Breast epithelium (tissue), 4 donors: ENCODE results near the gene JPH2. TPM values are rescaled to one million over a fixed set of nuclear protein-coding genes. Genes with fewer than 3 reads are reported as not detected.

Experiments
- DNase-seq, 2 donors: peaks; one replicate each; pipeline ENCODE4 v3.0.0-alpha.2; 2019; ENCODE audit warnings: low spot score in 2 of 2
- H3K27ac ChIP-seq, 2 donors: fragments of 200-600 bp; sonication (generic) in 1 of 2; one replicate each; pipeline ENCODE4 v1.5.1; 2016 to 2019; ENCODE audit warnings: mild to moderate bottlenecking in 1 of 2
- H3K27me3 ChIP-seq, 2 donors: fragments of 200-600 bp; sonication (generic) in 1 of 2; one replicate each; pipeline versions ENCODE4 v1.5.1 to v1.6.0; 2017 to 2019; ENCODE audit warnings: control low read depth in 1 of 2, mild to moderate bottlenecking in 1 of 2
- H3K36me3 ChIP-seq: fragments of 200-600 bp; one replicate; pipeline ENCODE4 v1.5.1; 2019
- H3K4me1 ChIP-seq, 2 donors: fragments of 200-600 bp; sonication (generic); one replicate each; pipeline ENCODE4 v1.5.1; 2016 to 2019; ENCODE audit warnings: control low read depth in 1 of 2
- H3K4me3 ChIP-seq, 3 donors: fragments of 200-600 bp; sonication (generic); 1 replicate in 2 of 3; 2 replicates in 1 of 3; pipeline ENCODE4 v1.5.1; 2016 to 2019; ENCODE audit warnings: mild to moderate bottlenecking in 3 of 3, moderate library complexity in 2 of 3
- H3K9me3 ChIP-seq, 2 donors: fragments of 200-600 bp; sonication (generic) in 1 of 2; one replicate each; pipeline ENCODE4 v1.5.1; 2016 to 2019; ENCODE audit warnings: control low read depth in 1 of 2
- POLR2A ChIP-seq: fragments of 450-650 bp; IDR thresholded peaks from one replicate; pipeline ENCODE4 v1.6.1; 2016; ENCODE audit warnings: antibody characterized with exemption, mild to moderate bottlenecking, moderate library complexity
- POLR2AphosphoS5 ChIP-seq, 3 donors: sonication (generic); formaldehyde crosslinking; IDR thresholded peaks; one replicate each; pipeline ENCODE4 v1.6.1; 2017; ENCODE audit warnings: antibody characterized with exemption in 3 of 3
- intact Hi-C: fragments of 100-400 bp; cut with DNase I; formaldehyde crosslinking; loops from one replicate; pipeline ENCODE4 v1.15.1; 2023; ENCODE audit warnings: low total_unique reads
- total RNA-seq, 3 donors: library from RNA; depleted of rRNA; stranded (reverse); fragments of >200 nt; gene quantifications; one replicate each; pipeline ENCODE4 v1.1.0, GENCODE V29; 2016
- TF ChIP-seq, protein P1 (sequence below), 3 donors: fragments of 450-650 bp; IDR thresholded peaks; one replicate each; pipeline ENCODE4 v1.5.1; 2016 to 2017; ENCODE audit warnings: antibody characterized with exemption in 3 of 3, mild to moderate bottlenecking in 3 of 3, moderate library complexity in 3 of 3

JPH2 gene
- total RNA-seq, 3 donors from 2014 or later = 9.3 to 16.4 (median 16.2) TPM

DNA sequence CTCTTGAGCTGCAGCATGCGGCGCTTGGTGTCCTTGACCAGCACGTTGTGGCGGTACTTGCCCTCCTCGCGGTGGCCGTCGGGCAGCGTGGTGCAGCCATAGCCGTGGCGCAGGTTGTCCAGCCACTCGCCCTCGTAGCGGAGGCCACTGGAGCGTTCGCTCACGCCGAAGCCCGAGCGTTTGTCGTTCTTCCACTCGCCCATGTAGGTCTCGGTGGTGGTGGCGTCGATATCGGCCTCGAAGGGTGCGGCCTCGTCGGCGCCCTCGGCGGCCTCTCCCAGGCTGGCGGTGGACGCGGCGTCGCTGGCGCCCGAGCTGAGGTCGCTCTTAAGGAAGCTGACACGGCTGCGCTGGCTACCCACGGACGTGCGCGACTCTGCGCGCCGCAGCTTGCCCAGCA, 27.3 kb downstream of the JPH2 start:
- Histone ChIP-seq H3K9me3 (peaks cover 0 to 4% of the 10 kb centered on the region in 2 donors), H3K27ac (no peak overlapping the region), H3K36me3 (no peaks in the 10 kb centered on the region), H3K4me3 (no peak overlapping the region), H3K27me3 (no peaks in the 10 kb centered on the region), H3K4me1 (no peaks in the 10 kb centered on the region)
- no peak for TF ChIP-seq POLR2A
- no peak for TF ChIP-seq POLR2AphosphoS5 (IDR thresholded peaks at IDR 0.05)
- TF ChIP-seq, protein P1, sequence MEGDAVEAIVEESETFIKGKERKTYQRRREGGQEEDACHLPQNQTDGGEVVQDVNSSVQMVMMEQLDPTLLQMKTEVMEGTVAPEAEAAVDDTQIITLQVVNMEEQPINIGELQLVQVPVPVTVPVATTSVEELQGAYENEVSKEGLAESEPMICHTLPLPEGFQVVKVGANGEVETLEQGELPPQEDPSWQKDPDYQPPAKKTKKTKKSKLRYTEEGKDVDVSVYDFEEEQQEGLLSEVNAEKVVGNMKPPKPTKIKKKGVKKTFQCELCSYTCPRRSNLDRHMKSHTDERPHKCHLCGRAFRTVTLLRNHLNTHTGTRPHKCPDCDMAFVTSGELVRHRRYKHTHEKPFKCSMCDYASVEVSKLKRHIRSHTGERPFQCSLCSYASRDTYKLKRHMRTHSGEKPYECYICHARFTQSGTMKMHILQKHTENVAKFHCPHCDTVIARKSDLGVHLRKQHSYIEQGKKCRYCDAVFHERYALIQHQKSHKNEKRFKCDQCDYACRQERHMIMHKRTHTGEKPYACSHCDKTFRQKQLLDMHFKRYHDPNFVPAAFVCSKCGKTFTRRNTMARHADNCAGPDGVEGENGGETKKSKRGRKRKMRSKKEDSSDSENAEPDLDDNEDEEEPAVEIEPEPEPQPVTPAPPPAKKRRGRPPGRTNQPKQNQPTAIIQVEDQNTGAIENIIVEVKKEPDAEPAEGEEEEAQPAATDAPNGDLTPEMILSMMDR (IDR thresholded peaks at IDR 0.05) = no peak
- intact Hi-C loops = no loop called here
- DNase-seq = no peak

DNA sequence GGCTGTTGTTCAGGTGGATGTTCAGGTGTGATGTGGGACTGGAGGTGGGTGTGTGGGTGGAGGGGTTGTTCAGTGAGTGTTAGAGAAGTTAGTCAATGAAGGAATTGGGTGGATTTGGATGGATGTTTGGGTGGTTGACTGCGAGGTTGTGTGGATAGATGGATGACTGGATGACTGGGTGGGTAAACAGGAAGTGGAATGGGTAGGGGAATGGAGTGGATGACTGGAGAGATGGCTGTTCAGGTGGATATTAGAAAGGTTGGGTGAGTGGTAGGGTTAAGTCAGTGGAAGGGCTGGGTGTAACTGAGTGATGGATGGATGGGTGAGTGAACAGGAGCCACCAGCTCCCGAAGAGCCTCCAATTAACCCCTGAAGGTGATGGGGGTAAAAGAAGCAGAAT, 27.9 kb downstream of the JPH2 start:
- no peak overlapping the region for H3K4me3 ChIP-seq
- H3K9me3 ChIP-seq = peaks cover 0 to 4% of the 10 kb centered on the region in 2 donors
- H3K27me3 ChIP-seq = no peaks in the 10 kb centered on the region
- TF ChIP-seq POLR2A = no peak
- TF ChIP-seq, protein P1 (IDR thresholded peaks at IDR 0.05) = no peak
- no peak for TF ChIP-seq POLR2AphosphoS5 (IDR thresholded peaks at IDR 0.05)
- no peaks in the 10 kb centered on the region for H3K36me3 ChIP-seq
- intact Hi-C loops = no loop called here
- H3K4me1 ChIP-seq = no peaks in the 10 kb centered on the region
- H3K27ac ChIP-seq = no peak overlapping the region
- no peak for DNase-seq

DNA sequence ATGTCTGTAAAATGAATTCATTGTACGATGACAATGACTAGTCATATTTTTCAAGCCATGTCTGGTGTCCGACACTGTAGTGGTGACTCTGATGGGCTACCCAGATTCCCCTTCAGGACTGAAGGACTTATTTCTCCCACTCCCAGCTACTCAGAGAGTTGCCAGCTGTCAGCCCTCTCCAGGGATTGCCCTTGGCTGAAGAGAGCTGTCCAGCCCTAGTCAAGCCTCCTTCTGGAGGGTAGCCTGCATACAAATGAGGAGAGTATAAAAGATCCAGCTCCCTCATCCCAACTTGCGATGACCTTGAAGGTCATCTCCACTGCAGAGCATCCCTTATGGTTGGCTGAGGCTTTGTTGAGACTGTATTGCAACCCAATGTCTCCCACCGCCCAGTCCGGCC, 29.9 kb downstream of the JPH2 start:
- H3K27me3 ChIP-seq = no peaks in the 10 kb centered on the region
- DNase-seq = no peak
- no peaks in the 10 kb centered on the region for H3K4me1 ChIP-seq
- intact Hi-C loops = no loop called here
- H3K9me3 ChIP-seq = peaks cover 0 to 4% of the 10 kb centered on the region in 2 donors
- H3K27ac ChIP-seq = no peak overlapping the region
- TF ChIP-seq, protein P1 (IDR thresholded peaks at IDR 0.05) = no peak
- H3K4me3 ChIP-seq = no peak overlapping the region
- H3K36me3 ChIP-seq = no peaks in the 10 kb centered on the region

DNA sequence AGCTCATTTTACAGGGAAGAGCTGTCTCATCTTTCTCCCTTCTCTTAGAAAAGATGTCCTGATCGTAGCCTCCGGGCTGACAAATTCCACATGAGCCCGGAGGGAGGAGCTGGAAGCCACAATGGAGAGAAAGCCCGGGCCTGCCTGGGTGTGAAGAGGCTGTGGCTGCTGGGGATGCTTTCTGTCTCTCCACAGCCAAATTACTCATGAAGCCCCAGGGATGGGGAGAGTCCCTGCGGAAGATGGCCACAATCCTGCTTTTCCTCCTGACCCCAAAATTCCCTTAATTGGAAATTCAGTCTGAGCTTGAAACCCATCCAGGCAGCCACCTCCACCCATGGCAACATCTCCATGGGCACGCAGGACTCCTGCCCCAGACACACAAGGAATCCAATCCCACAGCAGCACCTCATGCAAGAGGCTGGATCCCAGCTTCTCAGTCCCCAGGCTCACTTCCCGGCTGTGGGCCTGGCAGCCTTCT, 32.4 kb downstream of the JPH2 start:
- no peaks in the 10 kb centered on the region for H3K27me3 ChIP-seq
- no peak overlapping the region for H3K4me3 ChIP-seq
- H3K4me1 ChIP-seq = no peaks in the 10 kb centered on the region
- DNase-seq = peak in 1 of 2 donors; percentile 82
- H3K27ac ChIP-seq = peak overlapping the region; percentile 81 to 90
- H3K36me3 ChIP-seq = no peaks in the 10 kb centered on the region
- H3K9me3 ChIP-seq = no peaks in the 10 kb centered on the region
- TF ChIP-seq POLR2A (no peak), POLR2AphosphoS5 (IDR thresholded peaks at IDR 0.05) (peak in 2 of 3 donors; percentile 17 to 32)
- TF ChIP-seq, protein P1 (IDR thresholded peaks at IDR 0.05) = no peak
- intact Hi-C loops = no loop called here

DNA sequence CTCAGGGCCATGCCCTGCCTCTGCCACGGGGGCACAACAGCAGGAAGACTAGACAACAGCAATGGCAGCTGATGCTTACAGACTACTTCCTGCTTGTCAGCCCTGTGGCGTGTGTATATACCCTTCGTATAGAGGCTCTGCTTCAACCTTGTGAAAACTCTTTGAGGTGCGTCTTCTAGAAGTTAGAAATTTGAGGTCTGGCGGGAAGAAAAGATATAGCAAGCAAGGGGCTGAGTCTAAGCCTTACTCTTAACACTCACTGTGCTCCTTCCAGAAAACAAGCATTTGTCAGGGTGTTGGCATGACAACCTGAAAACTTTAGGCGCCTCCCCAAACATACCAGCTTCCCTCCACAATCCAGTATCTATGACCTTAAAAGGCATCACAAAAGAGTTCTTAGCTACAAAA, 33.3 kb downstream of the JPH2 start:
- Histone ChIP-seq H3K4me1 (no peaks in the 10 kb centered on the region), H3K27ac (peak overlapping the region; percentile 81 to 90), H3K27me3 (no peaks in the 10 kb centered on the region), H3K9me3 (no peaks in the 10 kb centered on the region), H3K36me3 (no peaks in the 10 kb centered on the region), H3K4me3 (no peak overlapping the region)
- peak in 1 of 2 donors; percentile 69 for DNase-seq
- TF ChIP-seq, protein P1 (IDR thresholded peaks at IDR 0.05) = no peak
- TF ChIP-seq POLR2A = no peak
- TF ChIP-seq POLR2AphosphoS5 (IDR thresholded peaks at IDR 0.05) = no peak
- intact Hi-C loops = no loop called here
